ENCODE results near the gene DISP3. TPM values are rescaled to one million over a fixed set of nuclear protein-coding genes. Genes with fewer than 3 reads are reported as not detected.
A peak's percentile ranks its signal among the peaks of the same experiment; 100 is the strongest.

DISP3 gene
- total and polyA plus RNA-seq, 9 of the 15 experiments (the other 6 are each of a cell fraction or from before 2014, with no cell fraction given): 0.03 to 0.19 (median 0.15) TPM; not detected in 5

- TF ChIP-seq CLOCK (CRISPR knock-in tag; IDR thresholded peaks at IDR 0.05; ENCODE audit: borderline replicate concordance): no peak
- TF ChIP-seq MAFF (IDR thresholded peaks at IDR 0.05; ENCODE audit: low read length): no peak
- TF ChIP-seq ZNF57 (CRISPR knock-in tag; IDR thresholded peaks at IDR 0.05): no peak
- TF ChIP-seq ZNF780A (CRISPR knock-in tag; IDR thresholded peaks at IDR 0.05): no peak
- TF ChIP-seq COPS2 (conservative IDR thresholded peaks at IDR 0.05): no peak
- TF ChIP-seq PRMT5 (CRISPR knock-in tag; IDR thresholded peaks at IDR 0.05): peak; percentile 98
- no peak for TF ChIP-seq HOMEZ (CRISPR knock-in tag; IDR thresholded peaks at IDR 0.05)
- TF ChIP-seq MAFK (IDR thresholded peaks at IDR 0.05; ENCODE audit: low read length): no peak
- peak; percentile 97 for TF ChIP-seq ARID3A (IDR thresholded peaks at IDR 0.05; ENCODE audit: borderline replicate concordance, low read depth, low read length)
- no peak for TF ChIP-seq BRCA1 (IDR thresholded peaks at IDR 0.05)
- no peak for TF ChIP-seq BRCA1 (CRISPR knock-in tag; IDR thresholded peaks at IDR 0.05)
- no peak for TF ChIP-seq CHCHD3 (CRISPR knock-in tag; IDR thresholded peaks at IDR 0.05)
- TF ChIP-seq RREB1 (CRISPR knock-in tag; IDR thresholded peaks at IDR 0.05): no peak
- TF ChIP-seq SMAD3 (CRISPR knock-in tag; conservative IDR thresholded peaks at IDR 0.05): 0 out of 2 replicates have a peak, but pooled peaks have one; percentile 36
Observed at GRCh38 chr1:11550664-11551283, 71.8 kb downstream of the DISP3 start (continued).
